Smooth muscle cell (in vitro differentiated cells): Measurements from ENCODE around the gene INKA2. TPM values are rescaled to one million over a fixed set of nuclear protein-coding genes. Genes with fewer than 3 reads are reported as not detected.

Experiments used
- DNase-seq: peaks from one replicate; lab custom pipeline; 2025; ENCODE audit not compliant: unreplicated experiment; lab: John Stamatoyannopoulos, UW
- H2AFZ ChIP-seq: fragments of 200-600 bp; sonication (generic); 2 replicates; pipeline ENCODE4 v1.6.0; 2016; ENCODE audit warnings: antibody characterized with exemption, low read depth, mild to moderate bottlenecking
- H3F3A ChIP-seq: fragments of 200-600 bp; sonication (generic); 2 replicates; pipeline ENCODE4 v1.6.0; 2017; ENCODE audit warnings: antibody characterized with exemption, low read depth
- H3K27ac ChIP-seq: fragments of 200-600 bp; sonication (generic); 2 replicates; pipeline ENCODE4 v1.5.1; 2016; ENCODE audit warnings: low read depth, mild to moderate bottlenecking
- H3K27me3 ChIP-seq: fragments of 200-600 bp; sonication (generic); 2 replicates; pipeline ENCODE4 v1.6.1; 2016; ENCODE audit warnings: low read depth, mild to moderate bottlenecking
- H3K36me3 ChIP-seq: fragments of 200-600 bp; sonication (generic); 2 replicates; pipeline ENCODE4 v1.5.1; 2016; ENCODE audit warnings: low read depth
- H3K4me1 ChIP-seq: fragments of 200-600 bp; sonication (generic); 2 replicates; pipeline ENCODE4 v1.5.1; 2016; ENCODE audit warnings: low read depth
- H3K4me2 ChIP-seq: fragments of 200-600 bp; sonication (generic); 2 replicates; pipeline ENCODE4 v1.6.0; 2016; ENCODE audit warnings: mild to moderate bottlenecking
- H3K4me3 ChIP-seq: fragments of 200-600 bp; sonication (generic); 2 replicates; pipeline ENCODE4 v1.5.1; 2016; ENCODE audit warnings: mild to moderate bottlenecking
- H3K79me2 ChIP-seq: fragments of 200-600 bp; sonication (generic); 2 replicates; pipeline ENCODE4 v1.6.0; 2016; ENCODE audit warnings: low read depth, mild to moderate bottlenecking
- H3K9ac ChIP-seq: fragments of 200-600 bp; sonication (generic); 2 replicates; pipeline ENCODE4 v1.6.0; 2016; ENCODE audit warnings: low read depth
- H3K9me3 ChIP-seq: fragments of 200-600 bp; sonication (generic); replicated peaks from 2 replicates; pipeline ENCODE4 v1.5.1; 2016; ENCODE audit warnings: low read depth
- H4K20me1 ChIP-seq: fragments of 200-600 bp; sonication (generic); 2 replicates; pipeline ENCODE4 v1.6.0; 2016; ENCODE audit warnings: low read depth
- WGBS: methylation state at CpG from one replicate; pipeline ENCODE4 v1.1.7; 2016; ENCODE audit warnings: low lambda C conversion rate; 5-methylcytosine and 5-hydroxymethylcytosine counted together
- polyA plus RNA-seq: library from polyadenylated mRNA; unstranded; fragments of >200 nt; fragmentation: Nextera tagmentation; extraction: Ambion mirVana; gene quantifications from 2 replicates; pipeline ENCODE4 v1.2.1, GENCODE V29; 2016
- total RNA-seq: library from RNA; depleted of rRNA; stranded (reverse); fragments of >200 nt; gene quantifications from 2 replicates; pipeline ENCODE4 v1.2.3, GENCODE V29; 2014
- TF ChIP-seq, protein P1 (sequence below): fragments of 200-600 bp; sonication (generic); IDR thresholded peaks from 2 replicates; pipeline ENCODE4 v1.5.1; 2017; ENCODE audit warnings: borderline replicate concordance, mild to moderate bottlenecking, antibody characterized with exemption; ENCODE audit not compliant: insufficient read depth, poor library complexity, severe bottlenecking

The INKA2 gene
- total and polyA plus RNA-seq, 2 experiments from 2014 or later: 1.8 TPM; not detected in 1

- H3F3A ChIP-seq: no peaks in the 10 kb centered on the region
- H3K4me2 ChIP-seq: no peak overlapping the region
- H3K9me3 ChIP-seq: no peaks in the 10 kb centered on the region
- H3K27me3 ChIP-seq: no peaks in the 10 kb centered on the region
- no peaks in the 10 kb centered on the region for H3K79me2 ChIP-seq
- 47% methylated on average over 5 of the region's 5 CpGs for WGBS
- H3K4me1 ChIP-seq: peaks cover 10% of the 10 kb centered on the region
- no peak overlapping the region for H3K4me3 ChIP-seq
- H3K9ac ChIP-seq: no peak overlapping the region
- H4K20me1 ChIP-seq: no peaks in the 10 kb centered on the region
- H3K36me3 ChIP-seq: no peaks in the 10 kb centered on the region
- no peak overlapping the region for H2AFZ ChIP-seq
- DNase-seq: no peak
- no peak overlapping the region for H3K27ac ChIP-seq
- TF ChIP-seq, protein P1, sequence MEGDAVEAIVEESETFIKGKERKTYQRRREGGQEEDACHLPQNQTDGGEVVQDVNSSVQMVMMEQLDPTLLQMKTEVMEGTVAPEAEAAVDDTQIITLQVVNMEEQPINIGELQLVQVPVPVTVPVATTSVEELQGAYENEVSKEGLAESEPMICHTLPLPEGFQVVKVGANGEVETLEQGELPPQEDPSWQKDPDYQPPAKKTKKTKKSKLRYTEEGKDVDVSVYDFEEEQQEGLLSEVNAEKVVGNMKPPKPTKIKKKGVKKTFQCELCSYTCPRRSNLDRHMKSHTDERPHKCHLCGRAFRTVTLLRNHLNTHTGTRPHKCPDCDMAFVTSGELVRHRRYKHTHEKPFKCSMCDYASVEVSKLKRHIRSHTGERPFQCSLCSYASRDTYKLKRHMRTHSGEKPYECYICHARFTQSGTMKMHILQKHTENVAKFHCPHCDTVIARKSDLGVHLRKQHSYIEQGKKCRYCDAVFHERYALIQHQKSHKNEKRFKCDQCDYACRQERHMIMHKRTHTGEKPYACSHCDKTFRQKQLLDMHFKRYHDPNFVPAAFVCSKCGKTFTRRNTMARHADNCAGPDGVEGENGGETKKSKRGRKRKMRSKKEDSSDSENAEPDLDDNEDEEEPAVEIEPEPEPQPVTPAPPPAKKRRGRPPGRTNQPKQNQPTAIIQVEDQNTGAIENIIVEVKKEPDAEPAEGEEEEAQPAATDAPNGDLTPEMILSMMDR: no peak
Measured at GRCh38 chr1:111725192-111725591, 14.0 kb downstream of the INKA2 start.

GRCh38 chr1:111723871-111724270, 15.3 kb downstream of the INKA2 start:
- Histone ChIP-seq H3K27ac (no peak overlapping the region), H3K4me2 (no peak overlapping the region)
- TF ChIP-seq, protein P1: no peak

GRCh38 chr1:111723091-111723806, 15.9 kb downstream of the INKA2 start:
- H3K27ac ChIP-seq: no peak overlapping the region
- H3K4me3 ChIP-seq: no peak overlapping the region
- no peaks in the 10 kb centered on the region for H4K20me1 ChIP-seq
- no peak overlapping the region for H3K4me2 ChIP-seq
- no peaks in the 10 kb centered on the region for H3K27me3 ChIP-seq
- H3K4me1 ChIP-seq: peaks cover 10% of the 10 kb centered on the region
- DNase-seq: no peak
- no peaks in the 10 kb centered on the region for H3F3A ChIP-seq
- no peaks in the 10 kb centered on the region for H3K9me3 ChIP-seq
- TF ChIP-seq, protein P1: no peak
- no peaks in the 10 kb centered on the region for H3K36me3 ChIP-seq
- no peak overlapping the region for H3K9ac ChIP-seq
- H2AFZ ChIP-seq: no peak overlapping the region
- WGBS: 86% methylated on average over 7 of the region's 7 CpGs
- no peaks in the 10 kb centered on the region for H3K79me2 ChIP-seq

More at GRCh38 chr1:111723871-111724270, 15.3 kb downstream of the INKA2 start:
- peaks cover 10% of the 10 kb centered on the region for H3K4me1 ChIP-seq
- H3K79me2 ChIP-seq: no peaks in the 10 kb centered on the region
- no peaks in the 10 kb centered on the region for H3K36me3 ChIP-seq
- H3K27me3 ChIP-seq: no peaks in the 10 kb centered on the region
- H4K20me1 ChIP-seq: no peaks in the 10 kb centered on the region
- no peaks in the 10 kb centered on the region for H3K9me3 ChIP-seq
- no peak overlapping the region for H3K9ac ChIP-seq
- no peak for DNase-seq
- no peaks in the 10 kb centered on the region for H3F3A ChIP-seq
- H3K4me3 ChIP-seq: no peak overlapping the region
- WGBS: 88% methylated on average over 1 of the region's 1 CpG
- H2AFZ ChIP-seq: no peak overlapping the region
